ENCODE results near the gene NEDD4L. TPM values are rescaled to one million over a fixed set of nuclear protein-coding genes. Genes with fewer than 3 reads are reported as not detected.

Gene NEDD4L
- total and polyA plus RNA-seq, 2 experiments from 2014 or later: 36.2 to 72.3 TPM

- Histone ChIP-seq H3K4me2 (peak overlapping the region; percentile 19), H3K4me1 (ENCODE audit: insufficient read depth) (peaks cover 15% of the 10 kb centered on the region), H2AFZ (peak overlapping the region; percentile 52; the same call in 1 of the 2 replicates), H3K36me3 (ENCODE audit: insufficient read depth) (no peaks in the 10 kb centered on the region), H3K27me3 (ENCODE audit: insufficient read depth) (no peaks in the 10 kb centered on the region), H3K79me2 (replicated peaks; ENCODE audit: insufficient read depth) (no peaks in the 10 kb centered on the region), H3K4me3 (0 out of 2 replicates have a peak overlapping the region, but pooled peaks have one; percentile 14), H3K27ac (ENCODE audit: low read depth) (peak overlapping the region; percentile 67; the same call in 1 of the 2 replicates), H3F3A (replicated peaks; ENCODE audit: low read depth) (no peaks in the 10 kb centered on the region), H3K9me2 (ENCODE audit: insufficient read depth) (peaks cover 4% of the 10 kb centered on the region), H4K20me1 (replicated peaks; ENCODE audit: insufficient read depth) (no peaks in the 10 kb centered on the region)
- no peaks in the 10 kb centered on the region for H3K36me3 Mint-ChIP-seq (ENCODE audit: low read depth)
- no peak overlapping the region for H3K4me3 Mint-ChIP-seq
- H3K9me3 Mint-ChIP-seq: no peaks in the 10 kb centered on the region
- DNase-seq (ENCODE audit: low spot score) (peak; percentile 53), ATAC-seq (peak; percentile 83)
- H3K27ac Mint-ChIP-seq: peak overlapping the region; percentile 46
- no peak for TF ChIP-seq ZNF331 (CRISPR knock-in tag; IDR thresholded peaks at IDR 0.05; ENCODE audit: low read depth)
- no peak for TF ChIP-seq STAT1 (IDR thresholded peaks at IDR 0.05; ENCODE audit: unreplicated experiment)
- TF ChIP-seq CREB1 (CRISPR knock-in tag; IDR thresholded peaks at IDR 0.05; ENCODE audit: low read depth): no peak
- no peak for TF ChIP-seq EZH2phosphoT487 (IDR thresholded peaks at IDR 0.05; ENCODE audit: unreplicated experiment)
- peaks cover 5% of the 10 kb centered on the region; the same call in 2 of the 3 replicates for H3K4me1 Mint-ChIP-seq
- no peaks in the 10 kb centered on the region for H3K27me3 Mint-ChIP-seq (ENCODE audit: insufficient read depth, low read depth, poor library complexity)
These were observed 17.6 kb upstream of the NEDD4L start for GRCh38 chr18:58026395-58026794.

- no peaks in the 10 kb centered on the region for H3F3A ChIP-seq (replicated peaks; ENCODE audit: low read depth)
- H3K9me2 ChIP-seq (ENCODE audit: insufficient read depth): peaks cover 4% of the 10 kb centered on the region
- Mint-ChIP-seq H3K4me1 (peaks cover 5% of the 10 kb centered on the region; the same call in 2 of the 3 replicates), H3K27ac (peak overlapping the region; percentile 46; the same call in 1 of the 2 replicates), H3K9me3 (no peaks in the 10 kb centered on the region), H3K36me3 (ENCODE audit: low read depth) (no peaks in the 10 kb centered on the region), H3K27me3 (ENCODE audit: insufficient read depth, low read depth, poor library complexity) (no peaks in the 10 kb centered on the region), H3K4me3 (no peak overlapping the region)
- ATAC-seq (peak; percentile 27; the same call in 2 of the 3 replicates), DNase-seq (ENCODE audit: low spot score) (no peak)
- H3K4me1 ChIP-seq (ENCODE audit: insufficient read depth): peaks cover 15% of the 10 kb centered on the region
- H3K36me3 ChIP-seq (ENCODE audit: insufficient read depth): no peaks in the 10 kb centered on the region
- no peaks in the 10 kb centered on the region for H4K20me1 ChIP-seq (replicated peaks; ENCODE audit: insufficient read depth)
- no peaks in the 10 kb centered on the region for H3K79me2 ChIP-seq (replicated peaks; ENCODE audit: insufficient read depth)
- 0 out of 2 replicates have a peak overlapping the region, but pooled peaks have one; percentile 14 for H3K4me3 ChIP-seq
- H3K27me3 ChIP-seq (ENCODE audit: insufficient read depth): no peaks in the 10 kb centered on the region
- H3K4me2 ChIP-seq: peak overlapping the region; percentile 19
- H3K27ac ChIP-seq (ENCODE audit: low read depth): peak overlapping the region; percentile 67; the same call in 1 of the 2 replicates
- H2AFZ ChIP-seq: peak overlapping the region; percentile 93; the same call in 1 of the 2 replicates
- TF ChIP-seq CREB1 (CRISPR knock-in tag; IDR thresholded peaks at IDR 0.05; ENCODE audit: low read depth) (no peak), ZNF462 (CRISPR knock-in tag; IDR thresholded peaks at IDR 0.05) (no peak), REST (IDR thresholded peaks at IDR 0.05; ENCODE audit: unreplicated experiment) (no peak), NANOG (IDR thresholded peaks at IDR 0.05; ENCODE audit: borderline replicate concordance) (no peak), JUNB (IDR thresholded peaks at IDR 0.05; ENCODE audit: unreplicated experiment) (no peak), CTCF (conservative IDR thresholded peaks at IDR 0.05; ENCODE audit: low read depth in 2 of 2) (no peak), STAT1 (IDR thresholded peaks at IDR 0.05; ENCODE audit: unreplicated experiment) (no peak), POLR2AphosphoS5 (IDR thresholded peaks at IDR 0.05; ENCODE audit: low read depth) (no peak)
These were observed 17.2 kb upstream of the NEDD4L start for GRCh38 chr18:58026857-58027256.
